HEK293T (cell line): ENCODE results near the gene FRK.

Experiments
- CTCF ChIA-PET: fragments of 350-600 bp; formaldehyde crosslinking; extraction: SDS; loops from one replicate; lab custom pipeline; 2021; ENCODE audit warnings: antibody characterized with exemption, inconsistent platforms; lab: Yijun Ruan, JAX
- POLR2A ChIA-PET: fragments of 350-600 bp; formaldehyde crosslinking; extraction: SDS; loops from one replicate; lab custom pipeline; 2020; ENCODE audit warnings: antibody characterized with exemption, inconsistent platforms; lab: Yijun Ruan, JAX
- DNase-seq: peaks from one replicate; pipeline ENCODE4 v3.0.0; 2012; ENCODE audit warnings: mixed read lengths; ENCODE audit errors: extremely low spot score
- ARNT ChIP-seq: fragments of 450-650 bp; IDR thresholded peaks from 2 replicates; pipeline ENCODE4 v1.6.1; 2017; ENCODE audit warnings: mild to moderate bottlenecking
- BHLHE40 ChIP-seq: fragments of 450-650 bp; IDR thresholded peaks from 2 replicates; pipeline ENCODE4 v1.6.1; 2016; ENCODE audit warnings: mild to moderate bottlenecking, moderate library complexity, borderline replicate concordance
- CTBP1 ChIP-seq: fragments of 450-650 bp; IDR thresholded peaks from 2 replicates; pipeline ENCODE4 v1.6.1; 2016; ENCODE audit warnings: borderline replicate concordance
- ELF4 ChIP-seq: fragments of 450-650 bp; IDR thresholded peaks from 2 replicates; pipeline ENCODE4 v1.6.1; 2017; ENCODE audit warnings: antibody characterized with exemption
- FOXA1 ChIP-seq: fragments of 450-650 bp; IDR thresholded peaks from 2 replicates; pipeline ENCODE4 v1.6.1; 2016; ENCODE audit warnings: mild to moderate bottlenecking
- FOXK2 ChIP-seq: fragments of 450-650 bp; IDR thresholded peaks from 2 replicates; pipeline ENCODE4 v1.6.1; 2016; ENCODE audit warnings: mild to moderate bottlenecking
- FOXM1 ChIP-seq: fragments of 450-650 bp; IDR thresholded peaks from 2 replicates; pipeline ENCODE4 v1.6.1; 2017; ENCODE audit warnings: mild to moderate bottlenecking, borderline replicate concordance
- HDGF ChIP-seq: fragments of 450-650 bp; IDR thresholded peaks from 2 replicates; pipeline ENCODE4 v1.6.1; 2017; ENCODE audit warnings: antibody characterized with exemption, borderline replicate concordance
- L3MBTL2 ChIP-seq: fragments of 450-650 bp; conservative IDR thresholded peaks from 2 replicates; pipeline ENCODE4 v1.6.1; 2016; ENCODE audit warnings: mild to moderate bottlenecking
- LEF1 ChIP-seq: fragments of 450-650 bp; IDR thresholded peaks from 2 replicates; pipeline ENCODE4 v1.6.1; 2017; ENCODE audit warnings: mild to moderate bottlenecking, borderline replicate concordance
- NFRKB ChIP-seq: fragments of 450-650 bp; IDR thresholded peaks from 2 replicates; pipeline ENCODE4 v1.6.1; 2016; ENCODE audit warnings: mild to moderate bottlenecking, moderate library complexity
- PKNOX1 ChIP-seq: fragments of 450-650 bp; IDR thresholded peaks from 2 replicates; pipeline ENCODE4 v1.6.1; 2016
- SP1 ChIP-seq: fragments of 450-650 bp; IDR thresholded peaks from 2 replicates; pipeline ENCODE4 v1.6.1; 2017
- SUZ12 ChIP-seq: fragments of 450-650 bp; IDR thresholded peaks from 2 replicates; pipeline ENCODE4 v1.6.1; 2016; ENCODE audit warnings: mild to moderate bottlenecking
- TARDBP ChIP-seq: fragments of 450-650 bp; IDR thresholded peaks from 2 replicates; pipeline ENCODE4 v1.6.1; 2016
- ZNF384 ChIP-seq: fragments of 450-650 bp; IDR thresholded peaks from 2 replicates; pipeline ENCODE4 v1.6.1; 2016

Gene FRK

GRCh38 chr6:116018976-116019375, 41.7 kb downstream of the FRK start:
- DNase-seq, result no peak
- TF ChIP-seq BHLHE40, result no peak
- no peak for TF ChIP-seq ELF4
- TF ChIP-seq CTBP1, result no peak
- TF ChIP-seq PKNOX1, result no peak
- CTCF ChIA-PET, result interaction anchor here (1.1 kb wide), 1 partner anchor 8 kb away, joined by 6 read pairs; no protein-coding TSS in a partner anchor
- POLR2A ChIA-PET, result interaction anchor here (1.2 kb wide), 1 partner anchor 82 kb away, joined by 4 read pairs; no protein-coding TSS in a partner anchor

GRCh38 chr6:116017546-116018295, 43.0 kb downstream of the FRK start:
- no peak for DNase-seq
- ChIA-PET POLR2A (no interaction called here), CTCF (no interaction called here)
- TF ChIP-seq ELF4 (no peak), HDGF (no peak), CTBP1 (no peak), TARDBP (no peak), PKNOX1 (no peak), LEF1 (no peak)

GRCh38 chr6:116016846-116017545, 43.7 kb downstream of the FRK start:
- DNase-seq, result no peak
- POLR2A ChIA-PET, result no interaction called here
- CTCF ChIA-PET, result interaction anchor here (0.5 kb wide), 1 partner anchor 121 kb away, joined by 3 read pairs; no protein-coding TSS in a partner anchor
- no peak for TF ChIP-seq FOXM1
- no peak for TF ChIP-seq ELF4
- no peak for TF ChIP-seq FOXA1
- no peak for TF ChIP-seq ZNF384
- no peak for TF ChIP-seq ARNT

- DNase-seq, result no peak
- CTCF ChIA-PET, result no interaction called here
- TF ChIP-seq SP1 (no peak), SUZ12 (no peak), NFRKB (no peak), L3MBTL2 (no peak), FOXM1 (no peak), BHLHE40 (no peak), CTBP1 (no peak), TARDBP (no peak), FOXK2 (no peak), HDGF (no peak), FOXA1 (no peak), PKNOX1 (no peak), LEF1 (no peak), ZNF384 (no peak), ELF4 (no peak)
- POLR2A ChIA-PET, result no interaction called here
These were observed 44.7 kb downstream of the FRK start for GRCh38 chr6:116015983-116016382.

GRCh38 chr6:116015561-116015960, 45.1 kb downstream of the FRK start:
- TF ChIP-seq BHLHE40 (no peak), ELF4 (no peak), FOXM1 (no peak), SUZ12 (no peak), FOXA1 (no peak), L3MBTL2 (no peak), TARDBP (no peak), PKNOX1 (no peak), FOXK2 (no peak), HDGF (no peak), ZNF384 (no peak), NFRKB (no peak), CTBP1 (no peak), ARNT (no peak), LEF1 (no peak), SP1 (no peak)
- no peak for DNase-seq
- ChIA-PET POLR2A (no interaction called here), CTCF (no interaction called here)

GRCh38 chr6:116012951-116013350, 47.7 kb downstream of the FRK start:
- TF ChIP-seq FOXK2 (no peak), FOXA1 (no peak), TARDBP (no peak), SUZ12 (no peak), ARNT (no peak)
- no peak for DNase-seq
- ChIA-PET CTCF (no interaction called here), POLR2A (interaction anchor here (3.0 kb wide), 1 partner anchor 88 kb away, joined by 12 read pairs; the partner anchor contains the start of gene NT5DC1)
